H9 (cell line): ENCODE measurements around the gene PCOLCE2. TPM values are rescaled to one million over a fixed set of nuclear protein-coding genes. Genes with fewer than 3 reads are reported as not detected.

Experiments used
- DNase-seq: peaks from one replicate; pipeline ENCODE4 v3.0.0-alpha.2; 2017
- H2AFZ ChIP-seq: one replicate; pipeline ENCODE4 v1.6.1; 2013; ENCODE audit warnings: mild to moderate bottlenecking, low read length, control low read depth, moderate library complexity
- H2AK5ac ChIP-seq: 2 replicates; pipeline ENCODE4 v1.6.1; 2013; ENCODE audit warnings: low read length, control low read depth, mixed read lengths; ENCODE audit not compliant: insufficient read length
- H2BK120ac ChIP-seq: one replicate; pipeline ENCODE4 v1.6.1; 2013; ENCODE audit warnings: low read depth, mild to moderate bottlenecking, low read length, control low read depth, inconsistent platforms; ENCODE audit not compliant: poor library complexity, severe bottlenecking
- H2BK12ac ChIP-seq: 2 replicates; pipeline ENCODE4 v1.6.1; 2013; ENCODE audit warnings: low read length, control low read depth, mixed read lengths, low read depth; ENCODE audit not compliant: insufficient read length
- H2BK15ac ChIP-seq: 2 replicates; pipeline ENCODE4 v1.6.1; 2013; ENCODE audit warnings: low read depth, low read length, control low read depth
- H2BK20ac ChIP-seq: one replicate; pipeline ENCODE4 v1.6.1; 2013; ENCODE audit warnings: low read depth, mild to moderate bottlenecking, low read length, control low read depth, inconsistent platforms; ENCODE audit not compliant: poor library complexity, severe bottlenecking
- H2BK5ac ChIP-seq: 2 replicates; pipeline ENCODE4 v1.6.1; 2013; ENCODE audit warnings: low read length, control low read depth, mixed read lengths; ENCODE audit not compliant: insufficient read length
- H3K14ac ChIP-seq: 2 replicates; pipeline ENCODE4 v1.6.1; 2013; ENCODE audit warnings: low read length, control low read depth; ENCODE audit not compliant: insufficient read depth
- H3K18ac ChIP-seq: 2 replicates; pipeline ENCODE4 v1.6.1; 2013; ENCODE audit warnings: low read depth, mild to moderate bottlenecking, mixed read lengths, low read length, control low read depth; ENCODE audit not compliant: insufficient read length
- H3K23ac ChIP-seq: 2 replicates; pipeline ENCODE4 v1.6.1; 2013; ENCODE audit warnings: low read length, control low read depth, mixed read lengths, low read depth; ENCODE audit not compliant: insufficient read length
- H3K23me2 ChIP-seq: 2 replicates; pipeline ENCODE4 v1.6.1; 2013; ENCODE audit warnings: low read depth, mild to moderate bottlenecking, mixed read lengths, low read length, control low read depth; ENCODE audit not compliant: insufficient read length, poor library complexity, severe bottlenecking
- H3K27ac ChIP-seq: 2 replicates; pipeline ENCODE4 v1.5.1; 2013; ENCODE audit warnings: low read length, control low read depth, mixed read lengths, low read depth; ENCODE audit not compliant: insufficient read length
- H3K27me3 ChIP-seq: 2 replicates; pipeline ENCODE4 v1.6.1; 2013; ENCODE audit warnings: low read length, control low read depth, inconsistent platforms; ENCODE audit not compliant: insufficient read depth
- H3K4ac ChIP-seq: 2 replicates; pipeline ENCODE4 v1.6.1; 2013; ENCODE audit warnings: low read depth, mild to moderate bottlenecking, control low read depth, inconsistent platforms, low read length, moderate library complexity
- H3K4me1 ChIP-seq: 2 replicates; pipeline ENCODE4 v1.6.1; 2013; ENCODE audit warnings: low read length, control low read depth, inconsistent platforms; ENCODE audit not compliant: insufficient read depth
- H3K4me2 ChIP-seq: 2 replicates; pipeline ENCODE4 v1.6.1; 2013; ENCODE audit warnings: low read length, control low read depth, mixed read lengths; ENCODE audit not compliant: insufficient read length, insufficient read depth
- H3K56ac ChIP-seq: 2 replicates; pipeline ENCODE4 v1.6.1; 2013; ENCODE audit warnings: low read depth, mild to moderate bottlenecking, mixed read lengths, low read length, control low read depth; ENCODE audit not compliant: insufficient read length
- H3K79me1 ChIP-seq: 2 replicates; pipeline ENCODE4 v1.6.1; 2013; ENCODE audit warnings: low read depth, mild to moderate bottlenecking, moderate library complexity, low read length, control low read depth, inconsistent platforms; ENCODE audit not compliant: insufficient read depth, poor library complexity, severe bottlenecking
- H3K79me2 ChIP-seq: 2 replicates; pipeline ENCODE4 v1.6.1; 2013; ENCODE audit warnings: low read length, control low read depth, inconsistent platforms; ENCODE audit not compliant: insufficient read depth
- H3K9ac ChIP-seq: 2 replicates; pipeline ENCODE4 v1.6.1; 2013; ENCODE audit warnings: low read length, control low read depth, mixed read lengths; ENCODE audit not compliant: insufficient read length; ENCODE audit errors: extremely low read depth
- H3K9me3 ChIP-seq: one replicate; pipeline ENCODE4 v1.6.1; 2013; ENCODE audit warnings: low read depth, low read length, inconsistent platforms; ENCODE audit not compliant: control insufficient read depth
- H3T11ph ChIP-seq: one replicate; pipeline ENCODE4 v1.6.1; 2013; ENCODE audit warnings: mild to moderate bottlenecking, low read length, control low read depth, inconsistent platforms
- H4K20me1 ChIP-seq: one replicate; pipeline ENCODE4 v1.6.1; 2013; ENCODE audit not compliant: control insufficient read depth, insufficient read length, insufficient read depth
- H4K5ac ChIP-seq: 2 replicates; pipeline ENCODE4 v1.6.1; 2013; ENCODE audit warnings: low read depth, mild to moderate bottlenecking, mixed read lengths, low read length, control low read depth; ENCODE audit not compliant: insufficient read length
- H4K8ac ChIP-seq: replicated peaks from 2 replicates; pipeline ENCODE4 v1.6.1; 2013; ENCODE audit warnings: low read length, control low read depth, mixed read lengths, low read depth; ENCODE audit not compliant: insufficient read length
- H4K91ac ChIP-seq: 2 replicates; pipeline ENCODE4 v1.6.1; 2013; ENCODE audit warnings: low read depth, mild to moderate bottlenecking, moderate library complexity, mixed read lengths, low read length, control low read depth; ENCODE audit not compliant: insufficient read length
- H3K27ac Mint-ChIP-seq, 3 experiments: 2 replicates in 2 of 3; 3 replicates in 1 of 3; pipeline ENCODE4 v1.8.0; 2020 to 2021; ENCODE audit warnings: mixed read lengths in 3 of 3, mild to moderate bottlenecking in 1 of 3, moderate library complexity in 1 of 3
- H3K27me3 Mint-ChIP-seq: 2 replicates; pipeline ENCODE4 v1.8.0; 2021; ENCODE audit warnings: low read depth, mild to moderate bottlenecking, moderate library complexity, mixed read lengths
- H3K36me3 Mint-ChIP-seq, 3 experiments: 2 replicates in 2 of 3; 3 replicates in 1 of 3; pipeline ENCODE4 v1.8.0; 2020 to 2021; ENCODE audit warnings: low read depth in 3 of 3, mixed read lengths in 3 of 3; ENCODE audit not compliant: insufficient read depth in 1 of 3
- H3K4me1 Mint-ChIP-seq, 2 experiments: 2 replicates each; pipeline ENCODE4 v1.8.0; 2020; ENCODE audit warnings: mixed read lengths in 2 of 2
- H3K4me3 Mint-ChIP-seq, 2 experiments: 2 replicates in 1 of 2; 3 replicates in 1 of 2; pipeline ENCODE4 v1.8.0; 2020 to 2021; ENCODE audit warnings: mild to moderate bottlenecking in 2 of 2, mixed read lengths in 2 of 2, moderate library complexity in 1 of 2
- H3K9me3 Mint-ChIP-seq, 2 experiments: 2 replicates in 1 of 2; 3 replicates in 1 of 2; pipeline ENCODE4 v1.8.0; 2020; ENCODE audit warnings: mild to moderate bottlenecking in 2 of 2, mixed read lengths in 2 of 2, moderate library complexity in 1 of 2
- WGBS: extraction: QIAGEN DNeasy Blood & Tissue Kit; methylation state at CpG from one replicate; pipeline ENCODE4 v1.1.7; 2013; ENCODE audit warnings: missing lambda C conversion rate, low lambda C conversion rate, mixed read lengths; ENCODE audit not compliant: insufficient read length; ENCODE audit errors: extremely low coverage; 5-methylcytosine and 5-hydroxymethylcytosine counted together
- total RNA-seq: library from RNA; stranded (reverse); gene quantifications from 2 replicates; pipeline ENCODE4 v1.2.1, GENCODE V29; 2021
- TF ChIP-seq, protein P1 (sequence below): fragments of 200-600 bp; sonication (generic); conservative IDR thresholded peaks from 3 replicates; pipeline ENCODE4 v1.8.0; 2021; ENCODE audit warnings: antibody characterized with exemption, mild to moderate bottlenecking

PCOLCE2 gene
- total RNA-seq, 1 experiment from 2014 or later: 9.2 TPM

GRCh38 chr3:142935963-142936362 lies 47.1 kb upstream of the PCOLCE2 start:
- Mint-ChIP-seq H3K4me1 (peaks cover 6 to 9% of the 10 kb centered on the region in 2 experiments), H3K27me3 (no peaks in the 10 kb centered on the region), H3K4me3 (no peak overlapping the region), H3K9me3 (no peaks in the 10 kb centered on the region), H3K27ac (no peak overlapping the region; a peak in 1 of 7 replicates), H3K36me3 (no peaks in the 10 kb centered on the region; a peak in 2 of 7 replicates)
- H2BK15ac ChIP-seq: no peak overlapping the region
- H2BK120ac ChIP-seq: no peak overlapping the region
- WGBS: no CpG with 5 or more reads among the region's 5 CpGs
- no peak overlapping the region for H4K91ac ChIP-seq
- H3K56ac ChIP-seq: no peak overlapping the region
- no peak overlapping the region for H3K27ac ChIP-seq
- H4K5ac ChIP-seq: no peak overlapping the region
- H3K23ac ChIP-seq: no peak overlapping the region
- no peaks in the 10 kb centered on the region for H3K23me2 ChIP-seq
- no peak overlapping the region for H3K18ac ChIP-seq
- H3K4ac ChIP-seq: no peak overlapping the region
- no peaks in the 10 kb centered on the region for H3K79me1 ChIP-seq
- H2AFZ ChIP-seq: no peak overlapping the region
- H3K9me3 ChIP-seq: no peaks in the 10 kb centered on the region
- no peaks in the 10 kb centered on the region for H4K20me1 ChIP-seq
- no peak overlapping the region for H2BK12ac ChIP-seq
- TF ChIP-seq, protein P1, sequence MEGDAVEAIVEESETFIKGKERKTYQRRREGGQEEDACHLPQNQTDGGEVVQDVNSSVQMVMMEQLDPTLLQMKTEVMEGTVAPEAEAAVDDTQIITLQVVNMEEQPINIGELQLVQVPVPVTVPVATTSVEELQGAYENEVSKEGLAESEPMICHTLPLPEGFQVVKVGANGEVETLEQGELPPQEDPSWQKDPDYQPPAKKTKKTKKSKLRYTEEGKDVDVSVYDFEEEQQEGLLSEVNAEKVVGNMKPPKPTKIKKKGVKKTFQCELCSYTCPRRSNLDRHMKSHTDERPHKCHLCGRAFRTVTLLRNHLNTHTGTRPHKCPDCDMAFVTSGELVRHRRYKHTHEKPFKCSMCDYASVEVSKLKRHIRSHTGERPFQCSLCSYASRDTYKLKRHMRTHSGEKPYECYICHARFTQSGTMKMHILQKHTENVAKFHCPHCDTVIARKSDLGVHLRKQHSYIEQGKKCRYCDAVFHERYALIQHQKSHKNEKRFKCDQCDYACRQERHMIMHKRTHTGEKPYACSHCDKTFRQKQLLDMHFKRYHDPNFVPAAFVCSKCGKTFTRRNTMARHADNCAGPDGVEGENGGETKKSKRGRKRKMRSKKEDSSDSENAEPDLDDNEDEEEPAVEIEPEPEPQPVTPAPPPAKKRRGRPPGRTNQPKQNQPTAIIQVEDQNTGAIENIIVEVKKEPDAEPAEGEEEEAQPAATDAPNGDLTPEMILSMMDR: no peak
- H3K4me2 ChIP-seq: no peak overlapping the region
- DNase-seq: no peak
- no peak overlapping the region for H4K8ac ChIP-seq
- no peak overlapping the region for H2BK5ac ChIP-seq
- no peak overlapping the region for H3K9ac ChIP-seq
- no peak overlapping the region for H3T11ph ChIP-seq
- H2AK5ac ChIP-seq: no peak overlapping the region
- no peaks in the 10 kb centered on the region for H3K27me3 ChIP-seq
- H2BK20ac ChIP-seq: no peak overlapping the region
- H3K79me2 ChIP-seq: no peaks in the 10 kb centered on the region
- no peak overlapping the region for H3K14ac ChIP-seq
- peaks cover 6% of the 10 kb centered on the region; the same call in 1 of the 2 replicates for H3K4me1 ChIP-seq
